ENCODE results near the gene THBS4.

THBS4 gene

GRCh38 chr5:80034962-80035821 is at the start of gene THBS4:
TSS of gene THBS4 (plus strand) at chr5:80035348. CDS start at chr5:80035538, 190 bp downstream.
- peak; percentile 57 for DNase-seq

GRCh38 chr5:79986260-79986659 is 48.9 kb upstream of the THBS4 start:
- no peak for DNase-seq

GRCh38 chr5:79990205-79990597 is 44.9 kb upstream of the THBS4 start:
- DNase-seq, result no peak

DNA sequence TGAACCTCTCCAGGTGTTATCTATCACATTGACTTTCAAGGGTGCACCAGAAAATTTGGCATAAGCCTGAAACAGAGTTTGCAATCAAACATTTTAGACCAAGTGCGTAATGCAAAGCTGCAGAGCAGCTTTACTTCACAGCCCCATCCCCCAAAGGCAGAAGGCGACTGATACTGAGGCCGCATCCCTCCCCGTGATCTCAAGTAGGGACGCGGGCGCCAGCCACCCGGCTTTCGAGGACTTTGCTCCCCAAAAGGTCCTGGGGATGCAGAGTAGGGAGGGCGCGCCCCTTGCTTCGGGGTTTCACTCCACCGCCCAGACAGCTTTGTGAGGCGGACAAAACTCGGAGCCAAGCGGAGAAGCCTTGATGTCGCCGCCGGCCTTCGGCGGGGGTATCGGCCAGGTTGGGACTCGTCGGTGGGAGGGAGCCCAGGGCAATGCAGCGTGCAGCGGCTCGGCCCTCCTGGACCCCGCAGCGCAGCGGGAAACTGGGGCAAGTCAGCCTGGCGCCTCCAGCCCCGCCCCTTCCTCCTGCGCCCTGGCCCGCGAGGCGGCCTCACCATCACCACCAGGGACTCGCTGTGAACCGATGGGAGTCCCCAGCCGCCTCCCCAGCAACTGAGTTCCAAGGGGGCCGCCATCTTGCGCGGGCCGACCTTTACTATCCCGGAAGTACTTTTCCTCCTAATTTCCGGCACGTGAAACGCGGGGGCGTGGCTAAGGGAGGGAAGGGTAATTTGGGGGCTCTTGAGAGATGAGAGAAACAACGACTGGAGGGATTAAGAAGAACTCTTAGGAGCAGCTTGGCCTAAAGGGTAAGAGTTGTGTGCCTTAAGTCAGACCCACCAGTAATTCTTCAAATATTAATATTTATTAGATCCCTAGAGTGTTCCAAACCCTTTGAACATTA is 44.3 kb upstream of the THBS4 start, which contains the start of gene MTX3:
TSS of gene MTX3 (minus strand) at position 665 of the 910 bp plus-strand sequence. CDS start at position 641, 24 bp downstream.
- DNase-seq, result peak; percentile 92

DNA sequence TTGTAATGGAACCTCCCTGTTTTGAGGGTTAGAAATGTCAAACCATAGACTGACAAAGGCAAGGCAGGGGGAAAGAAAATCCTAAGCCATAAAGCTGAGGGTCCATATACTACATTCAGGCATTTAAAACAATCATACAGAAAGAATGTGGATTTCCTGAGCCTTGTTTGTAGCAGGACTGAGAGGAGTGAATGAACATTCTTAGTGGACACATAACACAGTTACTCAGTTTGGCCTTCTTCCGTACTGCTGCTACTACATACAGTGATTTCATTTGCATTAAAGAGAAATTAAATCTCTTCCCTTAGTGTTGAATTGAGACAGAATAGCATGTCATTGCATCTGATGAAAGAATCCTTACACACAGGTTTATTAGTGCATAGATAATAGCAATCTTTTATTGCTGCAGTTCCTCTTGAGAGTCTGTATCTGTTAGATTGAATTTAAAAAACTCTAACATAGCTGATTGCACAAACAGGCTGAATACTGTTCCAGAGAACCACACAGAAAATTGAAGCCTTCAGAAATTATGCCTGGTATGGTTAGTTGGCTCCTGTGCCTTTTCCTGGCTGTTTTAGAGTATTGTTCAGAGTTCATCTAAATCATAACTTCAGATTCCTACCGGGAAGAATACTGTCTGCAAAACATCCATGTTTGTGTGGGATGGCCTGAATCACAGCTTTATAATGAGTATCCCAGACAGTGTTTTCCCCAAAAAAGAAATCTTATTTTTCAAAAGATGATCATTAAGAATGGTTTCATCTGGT is 42.1 kb upstream of the THBS4 start:
- DNase-seq, result no peak

GRCh38 chr5:79999722-80000121 is 35.4 kb upstream of the THBS4 start:
- no peak for DNase-seq

- no peak for DNase-seq
Observed at GRCh38 chr5:80002677-80003076, 32.5 kb upstream of the THBS4 start.

GRCh38 chr5:80008995-80009765 is 26.0 kb upstream of the THBS4 start:
- DNase-seq, result no peak

DNA sequence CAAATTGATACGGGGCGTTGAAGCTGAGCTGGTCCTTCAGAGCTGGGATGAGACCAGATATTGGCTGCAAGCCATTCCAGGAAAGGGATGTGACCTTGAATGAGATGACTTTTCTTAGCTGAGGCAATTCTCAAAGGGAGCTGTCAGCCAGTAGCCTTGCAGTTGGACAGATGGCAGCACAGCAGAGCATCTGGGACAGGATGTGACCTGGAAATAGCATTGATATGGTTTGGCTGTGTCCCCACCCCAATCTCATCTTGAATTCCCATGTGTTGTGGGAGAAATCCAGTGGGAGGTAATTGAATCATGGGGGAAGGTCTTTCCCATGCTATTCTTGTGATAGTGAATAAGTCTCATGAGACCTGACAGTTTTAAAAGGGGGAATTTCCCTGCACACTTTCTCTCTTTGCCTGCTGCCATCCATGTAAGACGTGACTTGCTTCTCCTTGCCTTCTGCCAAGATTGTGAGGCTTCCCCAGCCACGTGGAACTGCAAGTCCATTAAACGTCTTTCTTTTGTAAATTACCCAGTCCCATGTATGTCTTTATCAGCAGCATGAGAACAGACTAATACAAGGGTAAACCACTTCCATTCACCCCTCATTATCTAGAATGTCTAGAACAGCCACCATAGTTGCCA is 24.3 kb upstream of the THBS4 start:
- no peak for DNase-seq

DNA sequence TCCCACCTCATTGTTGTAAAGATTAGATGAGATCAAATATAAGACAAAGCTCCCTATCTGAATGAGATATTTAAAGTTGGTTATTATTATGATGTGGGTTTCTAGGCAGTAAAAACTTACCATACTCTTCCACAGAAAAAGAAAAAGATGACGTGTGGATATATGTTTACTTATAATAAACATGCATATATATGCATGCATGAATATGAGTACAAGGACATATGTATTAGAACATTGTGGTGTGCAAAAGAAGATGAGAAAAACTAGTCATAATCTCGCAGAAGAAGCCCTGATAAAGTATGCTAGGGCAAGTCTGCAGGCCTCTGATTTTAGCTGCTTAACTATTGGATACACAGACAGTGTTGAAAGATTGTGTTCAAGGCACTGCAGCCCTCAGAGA is 10.1 kb upstream of the THBS4 start:
- DNase-seq, result no peak

DNA sequence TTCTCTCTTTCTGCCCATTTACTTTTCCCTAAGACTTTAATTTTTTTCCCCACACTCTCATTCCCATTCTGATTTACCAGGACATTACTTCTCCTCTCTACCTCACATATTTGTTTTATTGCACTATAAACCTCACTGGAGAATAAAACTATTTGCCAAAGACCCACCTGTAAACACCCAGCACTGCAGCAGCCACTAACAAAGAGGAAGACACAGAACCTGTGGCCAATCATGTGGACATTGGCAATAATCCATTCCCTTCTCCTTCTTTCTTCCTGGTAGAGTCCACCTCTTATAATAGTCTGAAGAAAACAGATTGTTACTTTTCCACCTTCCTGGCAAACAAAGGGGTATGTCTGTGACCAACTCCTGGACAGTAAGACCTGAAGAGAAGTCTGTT is 8.3 kb upstream of the THBS4 start:
- DNase-seq, result no peak

DNA sequence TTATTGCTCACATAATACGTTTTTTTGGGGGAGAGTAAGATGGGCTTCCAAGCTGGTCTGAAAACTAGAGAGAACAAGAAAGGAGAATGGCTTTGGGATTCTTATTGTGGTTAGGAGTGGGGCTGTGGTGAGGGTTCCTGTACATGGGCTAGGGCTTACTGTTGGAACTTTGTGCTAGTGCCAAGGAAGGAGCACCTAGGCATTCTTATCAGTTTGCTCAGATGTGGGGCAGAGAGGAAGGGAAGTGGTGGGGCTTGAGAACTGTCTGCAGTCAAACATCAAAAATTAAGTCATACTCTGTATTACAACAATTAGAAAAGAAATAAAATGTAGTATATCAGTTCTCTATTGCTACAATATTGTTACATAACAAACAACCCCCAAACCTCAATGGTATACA is 4.0 kb upstream of the THBS4 start:
- no peak for DNase-seq

DNA sequence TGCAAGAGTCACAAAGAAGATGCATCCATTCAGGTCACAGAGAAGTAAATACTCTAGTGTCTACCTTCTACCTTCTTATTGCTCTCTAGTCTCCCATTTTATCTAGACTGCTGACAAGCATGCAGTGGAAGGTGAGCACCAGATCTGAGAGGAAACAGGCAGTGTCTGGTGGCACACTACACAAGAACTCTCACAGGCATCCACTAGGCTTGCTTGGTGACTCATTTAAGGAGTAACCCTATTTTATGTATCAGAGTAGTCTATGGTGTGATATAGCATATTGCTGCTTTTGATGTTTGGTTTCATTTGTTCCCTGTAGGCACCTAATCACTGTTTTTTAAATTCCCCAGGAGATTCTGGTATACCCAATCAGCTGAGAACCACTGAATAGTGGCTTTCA is 1.6 kb upstream of the THBS4 start:
- DNase-seq, result no peak

DNA sequence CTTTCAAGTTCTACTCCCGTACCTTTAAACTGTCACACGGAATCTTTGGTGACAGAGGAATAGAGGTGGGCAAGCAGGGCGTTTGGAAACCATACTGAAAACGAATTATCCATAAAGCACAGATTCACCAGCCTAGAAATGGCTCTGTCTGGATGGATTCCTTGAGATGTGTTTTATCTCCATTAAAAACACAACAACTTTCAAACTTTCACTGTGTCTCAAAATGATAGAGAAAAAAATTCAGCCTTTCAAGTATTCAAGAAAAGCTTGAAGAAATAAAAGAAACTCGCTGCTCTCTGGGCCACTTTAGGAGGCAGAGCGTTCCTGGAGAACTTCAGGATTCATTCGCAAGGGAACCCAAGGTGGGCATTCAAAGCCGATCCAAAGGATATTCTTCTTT is 589 bp upstream of the THBS4 start:
- no peak for DNase-seq

DNA sequence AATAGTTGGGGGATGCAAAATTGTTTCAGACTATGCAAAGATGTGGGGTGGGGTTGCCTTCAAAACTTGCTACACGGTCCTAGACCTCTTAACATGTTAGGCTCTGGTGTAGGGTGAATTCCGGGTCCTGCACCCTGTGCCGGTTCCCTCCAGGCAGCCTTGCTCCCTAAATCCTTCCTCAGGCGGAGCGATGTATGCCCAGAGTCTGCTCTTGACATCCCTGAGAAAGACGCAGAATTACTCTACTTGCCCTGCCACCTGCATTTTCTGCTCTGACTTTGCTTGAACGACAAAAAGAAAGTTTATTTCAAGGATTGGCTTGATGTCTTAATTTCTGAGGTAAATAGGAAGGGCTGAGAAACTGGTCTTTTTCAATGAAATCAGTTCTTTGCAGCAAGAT is 691 bp downstream of the THBS4 start:
- DNase-seq, result no peak

DNA sequence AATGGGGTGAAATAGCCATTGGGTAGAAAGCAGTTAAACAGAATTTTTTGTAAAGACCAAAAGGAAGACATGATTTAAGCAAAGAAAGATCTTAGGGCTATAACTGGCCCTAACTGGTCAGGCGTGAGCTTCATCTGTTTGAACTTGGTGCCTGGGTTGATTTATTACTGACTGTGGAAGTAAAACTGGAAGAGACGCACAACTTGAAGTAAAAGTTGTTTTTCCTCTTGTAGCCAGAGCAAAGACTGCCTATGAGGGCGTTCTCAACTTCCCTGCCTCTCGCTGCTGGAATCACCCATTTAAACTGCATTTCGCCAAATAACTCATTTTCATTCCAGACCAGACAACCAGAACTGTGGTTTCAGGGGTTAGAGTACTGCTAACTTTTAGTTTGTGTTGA is 1.5 kb downstream of the THBS4 start:
- DNase-seq, result no peak

GRCh38 chr5:80037366-80037765 is 2.2 kb downstream of the THBS4 start:
- no peak for DNase-seq

DNA sequence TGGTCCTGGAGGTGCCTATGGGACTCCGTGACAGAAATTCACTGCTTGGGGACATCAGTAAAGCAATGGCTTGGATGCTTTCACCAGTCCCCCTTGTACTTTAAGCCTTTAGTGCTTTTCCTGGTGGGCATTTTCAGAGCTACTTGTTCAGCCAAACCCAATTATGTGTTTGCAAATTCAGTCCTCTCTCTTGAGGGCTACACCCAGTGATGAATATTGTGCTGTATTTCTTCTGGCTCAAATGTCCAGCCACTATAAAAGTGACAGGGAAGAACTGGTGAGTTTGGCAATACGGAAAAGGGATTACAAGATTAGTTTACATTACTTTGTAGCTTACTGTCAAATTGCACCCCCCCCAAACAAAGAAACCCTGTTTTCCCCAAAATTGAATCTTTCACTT is 4.5 kb downstream of the THBS4 start:
- no peak for DNase-seq

- no peak for DNase-seq
Observed at GRCh38 chr5:80041527-80041926, 6.4 kb downstream of the THBS4 start.

DNA sequence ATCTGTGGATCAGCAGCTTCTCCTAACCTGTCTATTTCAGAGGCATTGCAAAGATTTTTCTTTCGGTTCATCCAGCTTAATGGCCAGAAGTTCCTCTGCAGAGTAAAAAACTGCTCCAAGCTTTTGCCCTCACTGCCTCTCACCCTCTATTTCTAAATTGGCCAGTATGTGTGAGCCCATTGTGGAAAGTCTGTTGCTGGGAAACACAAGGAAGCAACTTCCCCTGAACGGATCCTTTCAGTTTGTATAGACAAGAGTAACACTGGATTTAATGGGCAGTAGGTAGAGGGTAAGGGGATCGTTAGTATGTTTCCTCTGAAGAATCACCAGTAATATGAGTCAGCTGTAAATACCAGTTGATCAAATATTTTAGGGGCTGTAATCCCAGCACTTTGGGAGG is 7.2 kb downstream of the THBS4 start:
- DNase-seq, result no peak

GRCh38 chr5:80043187-80043586 is 8.0 kb downstream of the THBS4 start:
- DNase-seq, result no peak
